ENCODE results near the gene KRT83. TPM values are rescaled to one million over a fixed set of nuclear protein-coding genes. Genes with fewer than 3 reads are reported as not detected.
"Not testable (repeated sequence)": the region's sequence is repeated elsewhere in the genome, so short reads cannot be mapped to it uniquely, and the experiment has no call there.

KRT83 gene
- total RNA-seq, 1 donor from 2014 or later: not detected

DNA sequence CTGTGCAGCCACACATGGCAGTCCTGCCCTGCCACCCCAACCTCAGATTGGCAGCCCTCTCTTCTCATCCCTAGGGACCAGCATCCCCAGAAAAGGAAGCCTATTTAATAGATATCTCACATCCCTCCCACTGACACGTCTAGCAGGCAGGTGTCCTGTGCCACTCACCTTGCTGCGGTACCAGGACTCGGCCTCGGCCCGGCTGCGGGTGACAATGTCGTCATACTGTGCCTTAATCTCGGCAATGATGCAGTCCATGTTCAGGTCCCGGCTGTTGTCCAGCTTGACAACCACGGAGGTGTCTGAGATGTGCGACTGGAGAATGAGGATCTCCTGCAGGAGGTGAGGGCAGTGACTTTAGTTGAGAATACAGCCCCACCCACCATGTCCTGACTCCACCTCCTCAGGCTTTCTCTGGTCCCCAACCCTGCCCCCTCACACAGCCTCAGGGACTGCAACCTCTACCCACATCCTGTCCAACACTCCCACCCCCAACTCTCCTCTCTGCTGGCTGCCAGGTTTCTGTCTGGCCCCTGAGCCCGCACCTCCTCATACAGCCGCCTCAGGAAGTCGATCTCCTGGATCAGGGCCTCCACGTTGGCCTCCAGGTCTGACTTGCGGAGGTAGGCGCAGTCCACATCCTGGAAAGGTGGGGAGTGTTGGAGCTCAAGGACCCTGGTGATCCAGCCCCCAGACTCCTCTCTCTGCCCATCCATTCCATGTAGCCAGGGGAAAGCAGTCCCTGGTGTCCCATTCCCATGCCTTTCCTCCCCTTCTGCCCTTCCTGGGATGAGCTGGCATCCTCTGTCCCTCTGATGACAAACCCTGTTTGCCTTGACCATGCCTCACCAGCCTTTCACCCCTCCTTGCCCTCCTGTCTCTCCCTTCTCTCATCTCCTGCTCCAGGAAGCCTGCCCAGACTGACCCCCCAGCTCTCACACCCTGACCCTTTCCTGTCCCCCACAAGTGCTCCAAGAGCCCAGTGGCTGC, 33.1 kb downstream of the KRT83 start:
- not testable (repeated sequence) for DNase-seq (ENCODE audit: low read depth in 2 of 2)

DNA sequence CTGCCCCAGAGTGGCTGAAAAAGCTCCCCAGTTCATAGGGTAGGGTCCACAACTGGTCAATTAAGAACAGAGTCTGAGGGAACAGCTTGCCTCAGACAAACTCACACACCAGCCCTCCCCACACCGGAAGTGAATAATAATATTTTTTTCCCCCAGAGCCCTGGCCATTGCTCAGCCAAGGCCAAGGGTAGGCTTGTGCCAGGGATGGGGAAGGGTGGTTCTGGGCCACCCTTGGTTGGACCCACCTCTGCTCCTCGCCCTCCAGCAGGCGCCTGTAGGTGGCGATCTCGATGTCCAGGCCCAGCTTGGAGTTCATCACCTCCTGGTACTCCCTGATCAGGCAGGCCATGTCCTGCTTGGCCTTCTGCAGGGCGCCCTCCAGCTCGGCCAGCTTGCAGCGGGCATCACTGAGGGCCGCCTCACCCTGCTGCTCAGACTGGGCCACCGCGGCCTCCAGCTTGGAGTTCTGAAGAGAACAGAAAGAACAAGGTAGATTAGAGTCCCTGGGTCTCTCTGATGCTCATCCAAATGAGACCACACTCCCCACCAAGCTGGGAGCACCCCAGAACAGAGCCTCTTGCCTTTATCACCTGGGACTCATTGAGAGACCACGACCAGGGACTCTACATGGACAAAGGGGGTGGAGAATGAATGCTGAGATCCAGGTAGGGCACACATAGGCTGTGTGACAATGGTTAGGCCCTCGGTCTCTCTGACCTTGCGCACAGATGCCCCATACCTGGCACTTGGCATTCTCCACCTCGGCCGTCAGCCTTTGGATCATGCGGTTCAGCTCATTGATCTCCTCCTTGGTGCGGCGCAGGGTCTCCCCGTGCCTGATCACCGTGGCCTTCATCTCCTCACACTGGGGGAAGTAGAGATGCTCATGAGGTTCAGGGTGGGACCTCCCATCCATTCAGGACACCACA, 34.1 kb downstream of the KRT83 start:
- not testable (repeated sequence) for DNase-seq (ENCODE audit: low read depth in 2 of 2)

DNA sequence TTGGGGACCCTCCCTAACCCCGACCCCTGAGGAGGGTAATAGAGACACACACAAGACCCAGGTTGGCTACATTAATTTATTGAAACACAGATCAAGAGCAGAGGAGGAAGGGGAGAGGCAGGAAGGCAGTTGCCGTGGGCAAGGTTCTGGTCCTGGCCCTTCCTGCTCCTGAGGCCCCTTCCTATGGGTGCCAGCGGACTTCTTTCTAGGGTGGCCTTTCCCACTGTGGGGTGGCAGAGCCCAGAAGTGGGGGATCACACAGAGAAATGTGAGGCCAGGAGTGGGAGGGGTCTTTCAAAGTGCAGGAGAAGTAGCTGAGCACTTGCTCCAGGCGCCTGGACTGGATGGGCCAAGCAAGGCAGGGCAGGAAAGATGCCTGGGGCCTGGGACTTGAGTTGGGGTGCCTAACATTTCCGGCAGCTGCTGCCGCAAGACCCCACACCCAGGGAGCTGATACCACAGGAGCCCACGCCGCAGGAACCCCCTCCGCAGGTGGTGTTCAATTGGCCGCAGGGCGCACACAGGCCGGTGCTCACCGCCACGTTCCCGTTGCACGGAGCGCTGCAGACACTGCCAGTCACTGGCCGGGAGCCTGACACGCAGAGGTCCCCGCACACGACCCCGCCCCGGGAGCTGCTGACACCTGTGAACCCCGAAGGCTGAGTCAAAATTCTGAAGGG, 35.2 kb downstream of the KRT83 start:
- DNase-seq (ENCODE audit: low read depth in 2 of 2): no peak

DNA sequence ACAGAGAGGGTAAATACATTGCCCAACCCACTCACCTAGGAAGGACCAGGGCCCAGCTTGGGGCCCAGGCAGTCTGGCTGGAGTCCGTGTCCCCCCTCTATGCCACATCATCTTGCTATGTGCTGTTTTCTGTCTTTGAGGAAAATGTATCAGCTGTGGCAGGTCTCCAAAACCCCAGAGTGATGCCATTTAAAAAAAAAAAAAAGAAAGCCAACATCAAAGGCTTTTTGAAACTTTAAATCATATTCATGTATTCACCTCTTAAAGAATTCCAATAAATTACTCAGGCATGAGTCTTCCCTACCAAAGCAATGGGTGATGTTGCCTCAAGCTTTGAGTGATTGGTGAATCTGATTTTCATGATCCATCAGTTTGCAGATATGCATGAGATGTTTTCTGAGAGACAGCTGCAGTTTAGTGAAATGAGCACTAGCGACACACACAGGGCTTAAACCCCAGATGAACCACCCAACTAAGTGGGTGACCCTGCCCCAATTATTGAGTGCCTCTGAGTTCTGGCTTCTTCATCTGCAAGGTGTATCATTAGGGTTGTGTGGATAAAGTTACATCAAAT, 35.9 kb downstream of the KRT83 start:
- no peak for DNase-seq (ENCODE audit: low read depth in 2 of 2)

DNA sequence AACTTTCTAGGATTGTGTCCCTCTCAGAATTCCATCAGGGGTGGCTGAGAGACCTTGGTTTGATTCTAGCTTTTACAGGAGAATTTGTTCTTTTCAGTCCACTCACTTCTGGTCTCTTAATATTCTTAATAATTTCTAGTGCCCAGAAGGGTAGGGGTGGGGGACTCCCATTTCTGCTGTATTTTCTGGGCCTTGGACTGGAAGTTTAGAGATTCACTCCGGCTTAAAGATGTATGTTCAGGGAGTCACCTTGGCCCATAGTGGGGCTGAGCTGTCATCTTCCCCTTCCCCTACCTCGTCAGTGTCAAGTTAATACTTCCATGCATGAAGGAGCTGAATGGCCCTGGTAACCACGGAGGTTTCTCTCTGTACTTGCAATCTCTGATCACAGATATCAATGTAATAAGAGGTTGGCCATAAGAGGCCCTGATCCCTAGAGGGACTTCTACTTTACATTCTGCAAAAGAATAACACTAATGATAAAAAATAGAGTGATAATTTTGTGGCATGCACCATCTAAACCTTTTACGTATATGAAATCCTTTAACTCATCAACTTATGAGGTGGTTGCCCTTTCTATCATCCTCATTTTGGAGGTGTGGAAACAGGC, 36.5 kb downstream of the KRT83 start:
- no peak for DNase-seq (ENCODE audit: low read depth in 2 of 2)

GRCh38 chr12:52280796-52281560, 40.2 kb downstream of the KRT83 start:
- DNase-seq (ENCODE audit: low read depth in 2 of 2): peak in 1 of 2 donors; percentile 42

- peak in 1 of 2 donors; percentile 43 for DNase-seq (ENCODE audit: low read depth in 2 of 2)
These were observed 40.8 kb downstream of the KRT83 start for GRCh38 chr12:52280319-52280795.

GRCh38 chr12:52279422-52280318, 41.5 kb downstream of the KRT83 start:
- DNase-seq (ENCODE audit: low read depth in 2 of 2): no peak

GRCh38 chr12:52278575-52279421, 42.4 kb downstream of the KRT83 start:
- DNase-seq (ENCODE audit: low read depth in 2 of 2): peak in 1 of 2 donors; percentile 58

DNA sequence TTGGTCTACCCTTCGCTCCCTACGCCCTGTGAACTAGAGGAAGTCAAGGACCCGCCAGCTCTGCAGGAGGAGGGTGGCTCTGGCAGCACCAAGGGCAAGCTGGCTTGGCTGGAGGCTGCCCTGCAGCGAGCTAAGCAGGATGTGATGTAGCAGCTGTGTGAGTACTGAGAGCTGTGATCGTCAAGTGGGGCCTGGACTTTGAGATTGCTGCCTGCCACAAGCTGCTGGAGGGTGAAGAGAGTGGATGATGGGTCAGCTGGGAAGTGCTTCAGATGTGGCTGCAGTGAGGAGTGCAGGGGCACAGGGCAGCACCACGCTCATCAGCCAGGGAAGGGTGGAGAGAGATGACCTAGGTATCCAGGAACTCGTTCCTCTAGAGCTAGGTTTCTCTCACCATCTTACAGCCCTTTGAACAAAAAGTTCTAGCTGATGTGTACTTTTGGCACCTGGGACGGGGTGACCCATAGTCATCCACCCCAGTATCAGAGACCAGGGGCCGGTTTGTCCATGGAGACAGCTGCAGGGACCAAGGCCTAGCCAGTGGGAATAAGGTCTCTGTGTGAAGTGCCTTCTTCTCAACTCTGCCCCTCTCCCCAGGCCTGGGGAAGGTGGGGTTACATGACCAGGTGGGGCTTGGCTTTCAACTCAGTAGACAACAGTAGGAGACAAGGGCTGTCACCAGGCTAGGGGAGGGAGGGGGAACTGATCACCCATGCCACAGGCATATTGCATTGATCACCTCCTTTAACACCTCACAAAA, 43.5 kb downstream of the KRT83 start:
- DNase-seq (ENCODE audit: low read depth in 2 of 2): no peak

- no peak for DNase-seq (ENCODE audit: low read depth in 2 of 2)
These were observed 45.5 kb downstream of the KRT83 start for GRCh38 chr12:52275686-52276085.

DNA sequence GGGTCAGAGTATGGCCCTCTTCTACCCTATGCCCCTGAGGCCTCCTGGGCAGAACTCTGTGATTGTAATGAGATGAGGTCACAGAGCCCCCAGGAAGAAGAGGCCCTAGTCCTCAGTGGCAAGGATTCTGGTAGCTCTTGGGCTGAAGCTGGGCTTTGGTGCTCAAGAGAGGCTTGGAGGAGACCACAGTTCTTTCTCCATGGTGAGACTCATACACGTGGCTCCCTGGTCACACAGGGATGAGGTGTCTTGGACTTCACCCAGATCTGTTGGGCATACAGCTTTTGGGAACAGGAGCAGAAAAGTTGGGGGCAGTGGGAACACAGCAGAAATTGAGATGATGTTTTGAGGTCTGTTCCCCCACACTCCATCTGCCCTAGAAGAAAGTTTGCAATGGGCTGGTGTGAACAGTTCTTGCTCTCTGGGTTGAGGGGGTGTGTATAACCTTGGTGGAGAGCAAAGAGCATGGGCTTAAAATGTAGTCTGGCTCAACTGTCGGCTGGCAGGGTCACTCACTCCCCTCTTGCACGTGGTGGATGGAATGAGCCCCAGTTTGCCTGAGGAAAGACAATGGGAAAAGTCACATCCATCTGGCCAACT, 46.6 kb downstream of the KRT83 start, which contains the start of gene KRT86:
Gene KRT86 (plus strand): TSS at position 125 of the 600 bp plus-strand sequence. CDS start 27,272 bp downstream, outside the sequence.
- DNase-seq (ENCODE audit: low read depth in 2 of 2): no peak

- no peak for DNase-seq (ENCODE audit: low read depth in 2 of 2)
These were observed 50.0 kb downstream of the KRT83 start for GRCh38 chr12:52271158-52271557.

- DNase-seq (ENCODE audit: low read depth in 2 of 2): no peak
These were observed 50.6 kb downstream of the KRT83 start for GRCh38 chr12:52270541-52271070.

- DNase-seq (ENCODE audit: low read depth in 2 of 2): no peak
These were observed 53.0 kb downstream of the KRT83 start for GRCh38 chr12:52268212-52268611.

GRCh38 chr12:52267699-52268098, 53.5 kb downstream of the KRT83 start:
- no peak for DNase-seq (ENCODE audit: low read depth in 2 of 2)
